Hematopoietic multipotent progenitor cell treated with erythropoietin and hydrocortisone succinate and interleukin-3 and kit ligand, for 17 days (in vitro differentiated cells): ENCODE measurements around the gene ERP44.
"Not testable (repeated sequence)": the region's sequence is repeated elsewhere in the genome, so short reads cannot be mapped to it uniquely, and the experiment has no call there.

Source experiments
- DNase-seq: peaks from one replicate; pipeline ENCODE4 v3.0.0-alpha.2; 2015; ENCODE audit warnings: low spot score

ERP44 gene

DNA sequence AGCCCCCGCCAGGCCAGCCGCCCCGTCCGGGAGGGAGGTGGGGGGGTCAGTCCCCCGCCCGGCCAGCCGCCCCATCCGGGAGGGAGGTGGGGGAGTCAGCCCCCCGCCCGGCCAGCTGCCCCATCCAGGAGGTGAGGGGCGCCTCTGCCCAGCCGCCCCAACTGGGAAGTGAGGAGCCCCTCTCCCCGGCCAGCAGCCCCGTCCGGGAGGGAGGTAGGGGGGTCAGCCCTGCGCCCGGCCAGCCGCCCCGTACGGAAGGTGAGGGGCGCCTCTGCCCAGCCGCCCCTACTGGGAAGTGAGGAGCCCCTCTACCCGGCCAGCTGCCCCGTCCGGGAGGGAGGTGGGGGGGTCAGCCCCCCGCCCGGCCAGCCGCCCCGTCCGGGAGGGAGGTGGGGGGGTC, 30.8 kb downstream of the ERP44 start:
- DNase-seq, result not testable (repeated sequence)

DNA sequence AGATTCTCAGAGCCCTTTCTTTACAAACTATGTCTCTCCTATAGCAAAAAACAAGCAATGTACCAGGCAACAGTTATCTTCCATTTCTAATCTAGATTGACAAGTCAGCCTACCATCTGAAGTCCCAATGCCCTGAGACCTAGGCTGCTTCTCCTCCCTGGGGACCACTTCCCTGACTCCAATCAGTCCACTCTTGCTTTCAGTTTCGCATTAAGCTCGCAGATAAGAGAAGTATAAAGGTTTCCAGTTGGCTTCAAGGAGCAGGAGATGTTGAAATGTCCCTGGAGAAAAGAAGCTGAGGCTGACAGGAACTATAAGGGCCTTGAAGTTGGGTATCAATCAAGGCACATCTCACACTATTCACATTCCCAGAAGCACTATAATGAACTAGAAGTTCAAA, 32.3 kb downstream of the ERP44 start:
- no peak for DNase-seq

DNA sequence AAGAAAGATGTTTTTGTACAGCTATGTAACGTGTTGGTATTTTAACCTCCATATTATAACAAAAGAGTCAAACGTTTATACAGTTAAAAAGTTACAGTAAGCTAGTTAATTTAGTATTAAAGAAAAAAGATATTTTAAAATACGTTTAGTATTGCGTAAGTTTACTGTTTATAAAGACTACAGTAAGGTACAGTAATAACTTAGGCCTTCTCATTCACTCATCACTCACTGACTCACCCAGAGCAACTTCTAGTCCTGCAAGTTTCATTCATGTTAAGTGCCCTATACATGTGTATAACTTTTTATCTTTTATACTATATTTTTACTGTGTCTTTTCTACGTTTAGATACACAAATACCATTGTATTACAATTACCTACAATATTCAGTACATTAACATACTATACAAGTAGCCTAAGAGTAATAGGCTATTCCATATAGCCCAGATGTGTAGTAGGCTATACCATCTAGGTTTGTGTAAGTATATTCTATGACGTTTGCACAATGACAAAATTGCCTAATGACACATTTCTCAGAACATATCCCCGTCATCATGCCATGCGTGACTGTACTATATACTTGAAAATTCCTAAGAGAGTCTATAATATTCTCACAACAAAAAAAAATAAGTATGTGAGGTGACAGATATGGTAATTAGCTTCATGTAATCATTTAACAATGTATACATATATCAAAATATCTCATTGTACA, 33.8 kb downstream of the ERP44 start:
- DNase-seq, result no peak

DNA sequence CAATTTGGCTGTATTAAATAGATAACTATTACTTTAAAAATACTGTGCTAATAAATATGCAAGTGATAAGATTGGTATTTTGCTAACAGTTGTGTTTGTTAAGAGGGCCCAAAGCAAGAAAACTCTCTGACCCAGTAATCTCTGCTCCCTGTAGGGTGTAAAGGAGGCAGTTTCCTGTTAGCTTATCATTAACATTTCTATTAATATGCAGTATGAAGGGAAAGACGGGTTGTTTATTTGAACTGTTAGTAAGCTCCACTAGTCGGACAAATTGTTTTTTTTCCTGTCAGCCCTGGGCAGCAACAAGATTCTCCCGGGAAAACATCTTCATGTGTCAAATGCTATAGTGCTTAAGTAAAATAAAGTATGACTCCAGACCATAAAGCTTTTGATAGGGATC, 35.6 kb downstream of the ERP44 start:
- no peak for DNase-seq

DNA sequence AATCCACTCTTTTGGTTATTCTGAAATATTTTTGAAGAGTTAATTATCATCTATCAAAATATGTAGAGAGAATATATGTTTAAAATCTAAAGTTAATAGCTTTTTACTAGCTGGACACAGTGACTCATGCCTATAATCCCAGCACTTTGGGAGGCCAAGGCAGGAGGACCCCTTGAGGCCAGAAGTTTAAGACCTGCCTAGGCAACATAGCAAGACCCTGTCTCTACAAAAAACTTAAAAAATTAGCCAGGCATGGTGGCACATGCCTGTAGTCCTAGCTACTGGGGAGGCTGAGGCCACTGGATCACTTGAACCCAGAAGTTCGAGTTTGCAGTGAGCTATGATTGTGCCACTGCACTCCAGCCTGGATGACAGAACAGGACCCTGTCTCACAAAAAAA, 36.1 kb downstream of the ERP44 start:
- DNase-seq, result not testable (repeated sequence)

DNA sequence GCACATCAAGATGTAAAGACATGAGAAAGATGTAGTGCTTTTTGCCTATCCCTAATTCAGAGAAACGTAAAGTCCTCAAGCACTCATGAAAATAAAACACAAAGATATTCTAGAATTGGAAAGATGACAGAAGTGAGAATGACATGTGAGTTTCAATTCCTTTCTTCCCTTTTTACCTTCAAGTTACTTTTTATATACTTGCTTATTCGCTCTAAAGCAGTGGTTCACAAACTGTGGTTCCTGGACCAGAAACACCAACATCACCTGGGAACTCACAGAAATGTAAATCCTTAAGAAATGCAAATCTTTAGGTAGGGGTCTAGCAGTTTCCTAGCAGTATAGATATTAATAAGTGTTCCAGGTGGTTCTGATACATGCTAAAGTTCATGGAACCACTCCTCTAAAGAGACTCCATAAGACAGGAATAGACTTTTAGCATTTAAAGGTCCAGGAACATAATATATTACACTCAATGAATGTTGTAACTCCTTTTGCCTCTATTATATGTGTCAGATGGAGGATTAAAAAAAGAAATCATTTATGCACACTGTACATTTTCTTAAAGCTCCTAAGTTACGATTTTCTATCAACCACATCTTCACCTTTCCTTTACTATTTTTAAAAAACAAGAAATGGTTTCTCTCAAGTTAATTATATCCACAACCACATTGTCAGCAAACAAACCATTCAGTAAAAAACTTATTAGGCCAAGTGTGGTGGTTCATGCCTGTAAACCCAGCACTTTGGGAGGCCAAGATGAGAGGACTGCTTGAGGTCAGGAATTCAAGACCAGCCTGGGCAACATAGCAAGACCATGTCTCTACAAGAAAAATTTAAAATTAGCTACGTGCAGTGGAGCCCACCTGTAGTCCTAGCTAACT, 39.9 kb downstream of the ERP44 start:
- no peak for DNase-seq

DNA sequence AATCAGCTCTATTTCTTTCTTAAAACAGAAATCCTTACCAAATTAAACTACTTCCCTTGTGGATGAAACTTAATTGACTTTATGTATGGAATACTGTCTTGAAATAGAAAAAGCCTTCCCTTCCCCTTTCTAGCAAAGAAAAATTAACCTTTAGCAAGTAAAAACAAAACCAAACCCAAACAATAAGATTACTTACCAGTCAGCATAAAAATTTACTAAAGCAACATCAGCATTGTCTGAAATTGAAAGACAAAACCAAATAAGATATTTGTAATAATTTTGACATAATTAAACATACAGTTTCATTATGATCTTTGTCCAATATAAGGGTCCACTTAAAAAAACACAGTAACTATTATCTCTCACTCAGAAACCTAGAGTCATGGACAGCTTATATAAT, 41.2 kb downstream of the ERP44 start:
- no peak for DNase-seq

DNA sequence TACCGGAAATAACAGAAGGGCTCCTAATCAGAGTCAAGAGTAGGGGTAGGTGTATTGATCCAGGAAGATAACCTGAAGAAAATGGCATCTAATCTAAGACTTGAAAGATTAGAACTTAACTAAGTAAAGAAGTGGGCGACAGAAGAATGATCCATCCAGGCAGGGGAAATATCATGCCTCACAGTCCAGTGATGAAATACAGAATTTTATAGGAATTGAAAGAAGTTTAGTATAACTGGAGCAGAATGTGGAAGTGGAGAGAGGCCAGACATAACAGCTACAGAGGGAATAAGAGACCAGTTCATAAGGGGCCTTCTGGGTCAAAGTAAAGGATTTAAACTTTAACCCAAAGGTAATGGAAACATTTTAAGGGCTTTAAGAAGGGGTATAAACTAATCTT, 42.2 kb downstream of the ERP44 start:
- DNase-seq, result no peak

DNA sequence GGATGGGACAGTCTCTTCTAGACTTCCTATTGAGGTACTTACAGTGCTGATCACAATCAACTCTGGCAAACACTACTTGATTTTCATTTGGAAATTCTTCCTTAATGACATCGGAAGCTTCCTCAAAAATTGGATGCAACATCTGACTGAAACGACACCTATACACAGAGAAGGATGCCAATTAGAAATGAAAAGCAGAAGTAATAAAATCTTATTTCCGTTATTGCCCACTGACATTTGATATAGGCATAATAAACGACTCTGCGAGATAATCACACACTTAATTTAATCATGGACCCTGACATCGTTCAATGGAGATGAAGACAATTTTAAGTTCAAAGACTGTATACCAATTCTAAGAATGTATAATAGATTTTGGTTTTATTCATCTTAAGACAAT, 46.4 kb downstream of the ERP44 start:
- no peak for DNase-seq

DNA sequence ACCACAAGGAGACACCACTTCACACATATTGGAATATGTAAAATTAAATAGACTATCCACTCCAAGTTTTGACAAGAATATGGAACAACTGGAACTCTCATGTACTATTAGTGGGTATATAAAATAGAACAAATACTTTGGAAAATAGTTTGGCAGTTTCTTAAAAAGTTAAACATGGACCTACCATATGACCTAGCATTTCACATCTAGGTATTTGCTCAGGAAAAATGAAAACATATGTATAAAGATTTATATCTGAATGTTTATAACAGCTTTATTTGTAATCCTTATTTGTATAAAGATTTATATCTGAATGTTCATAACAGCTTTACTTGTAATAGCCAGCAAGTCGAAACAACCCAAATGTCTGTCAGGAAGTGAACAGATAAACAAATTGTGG, 49.2 kb downstream of the ERP44 start:
- no peak for DNase-seq

DNA sequence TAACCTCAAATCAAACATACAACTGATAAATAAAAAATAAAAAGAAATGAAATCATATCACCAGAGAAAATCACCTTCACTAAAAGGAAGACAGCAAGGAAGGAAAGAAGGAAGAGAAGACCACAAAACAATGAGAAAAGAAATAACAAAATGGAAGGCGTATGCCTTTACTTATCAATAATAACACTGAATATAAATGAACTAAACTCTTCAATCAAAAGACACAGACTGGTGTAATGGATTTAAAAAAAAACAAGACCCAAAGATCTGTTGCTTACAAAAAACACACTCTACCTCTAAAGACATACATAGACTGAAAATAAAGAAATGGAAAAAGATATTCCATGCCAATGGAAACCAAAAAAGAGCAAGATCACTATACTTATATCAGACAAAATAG, 60.3 kb downstream of the ERP44 start:
- no peak for DNase-seq

DNA sequence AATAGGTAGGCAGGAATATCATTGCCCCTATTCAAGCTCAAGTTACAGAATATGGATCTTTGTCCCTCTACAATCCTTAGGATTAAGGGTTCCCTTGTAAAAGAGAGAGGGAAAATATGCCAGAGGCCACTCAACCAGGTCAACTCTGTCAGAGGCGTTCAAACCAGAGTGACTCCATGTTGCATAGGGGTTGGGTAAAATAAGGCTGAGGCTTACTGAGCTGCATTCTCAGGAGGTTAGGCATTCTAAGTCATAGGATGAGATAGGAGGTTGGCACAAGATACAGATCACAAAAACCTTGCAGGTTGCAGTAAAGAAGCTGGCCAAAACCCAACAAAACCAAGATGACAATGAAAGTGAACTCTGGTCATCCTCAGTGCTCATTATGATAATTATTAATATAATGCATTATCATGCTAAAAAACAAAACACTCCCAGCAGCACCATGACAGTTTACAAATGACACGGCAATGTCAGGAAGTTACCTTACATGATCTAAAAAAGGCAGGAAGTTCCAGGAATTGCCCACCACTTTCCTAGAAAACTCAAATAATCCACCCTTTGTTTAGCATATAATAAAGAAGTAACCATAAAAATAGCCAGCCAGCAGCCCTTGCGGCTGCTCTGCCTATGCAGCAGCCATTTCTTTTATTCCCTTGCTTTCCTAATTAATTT, 64.8 kb downstream of the ERP44 start:
- no peak for DNase-seq

DNA sequence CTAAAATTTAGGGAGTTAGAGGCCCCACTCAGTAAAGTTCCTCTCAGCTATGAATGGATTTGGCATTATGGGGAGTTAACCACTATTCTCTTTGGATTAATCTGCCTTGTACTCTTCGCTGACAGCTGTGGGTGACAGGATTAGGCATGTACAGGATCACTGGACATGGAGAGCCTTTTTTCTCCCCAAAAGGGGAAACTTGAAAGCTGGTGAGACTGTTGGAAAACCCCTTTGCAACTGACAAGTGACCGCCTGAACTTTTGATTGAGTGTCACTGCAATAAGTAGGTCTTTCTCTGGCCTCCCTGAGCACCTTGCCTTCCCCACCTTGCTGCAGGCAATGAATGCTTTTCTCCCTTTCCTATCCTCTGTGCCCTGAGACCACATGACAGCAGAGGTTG, 68.3 kb downstream of the ERP44 start:
- no peak for DNase-seq

DNA sequence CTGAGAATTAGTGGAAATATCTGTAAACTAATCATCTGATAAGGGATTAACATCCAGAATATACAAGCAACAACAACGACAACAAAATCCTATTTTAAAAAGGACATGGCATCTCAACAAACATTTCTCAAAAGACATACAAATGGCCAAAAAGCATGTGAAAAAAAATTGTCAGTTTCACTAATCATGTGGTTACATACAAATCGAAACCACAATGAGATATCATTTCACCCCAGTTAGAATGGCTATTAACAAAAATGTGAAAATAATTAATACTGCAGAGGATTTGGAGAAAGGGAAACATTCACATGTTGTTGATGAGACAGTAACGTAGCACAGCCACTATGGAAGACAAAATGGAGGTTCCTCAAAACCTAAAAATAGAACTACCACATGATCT, 69.5 kb downstream of the ERP44 start:
- DNase-seq, result no peak

DNA sequence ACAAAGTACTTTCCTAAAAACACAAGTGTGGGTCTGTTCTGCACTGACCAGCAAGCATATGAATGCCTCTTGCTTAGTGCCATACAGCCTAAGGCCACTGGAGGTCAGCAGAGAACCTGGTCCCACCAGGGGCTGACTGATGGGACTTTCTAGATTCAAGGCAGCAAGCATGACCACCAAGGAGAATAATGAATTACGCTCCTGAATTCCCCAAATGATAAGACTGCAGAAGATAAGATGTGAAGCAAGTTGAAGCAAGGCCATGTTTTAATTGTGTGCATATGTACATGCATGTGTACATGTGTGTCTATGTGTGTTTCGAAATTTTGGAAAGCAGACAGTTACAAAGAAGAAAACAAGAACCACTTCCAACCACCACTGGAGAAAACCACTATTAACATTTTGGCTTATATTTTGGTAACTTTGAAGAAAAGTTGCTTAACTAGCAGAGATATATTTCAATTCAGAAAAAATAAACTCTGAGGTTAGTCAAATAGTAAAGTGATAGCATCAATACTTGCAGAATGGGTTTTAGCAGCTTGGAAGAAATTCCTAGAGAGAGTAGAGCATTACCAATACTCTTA, 70.5 kb downstream of the ERP44 start:
- peak; percentile 82 for DNase-seq

DNA sequence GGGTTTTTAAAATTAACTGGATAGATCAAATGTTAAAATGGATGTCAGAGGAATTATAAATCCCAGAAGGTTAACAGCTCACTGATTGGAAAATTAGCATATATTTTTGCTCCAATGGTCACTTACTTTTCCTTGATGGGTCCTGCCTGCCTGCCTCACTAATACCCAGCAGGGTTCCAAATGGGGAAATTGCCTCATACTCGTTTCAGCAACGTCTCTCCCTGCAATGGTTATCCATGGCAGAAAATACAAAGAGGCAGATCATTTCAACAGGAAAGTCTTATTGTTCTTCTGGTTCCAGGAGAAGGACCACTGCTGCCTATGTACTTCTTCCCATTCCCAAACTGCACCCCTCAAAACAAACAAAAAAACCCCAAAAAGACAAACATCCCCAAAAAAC, 71.3 kb downstream of the ERP44 start:
- DNase-seq, result no peak

DNA sequence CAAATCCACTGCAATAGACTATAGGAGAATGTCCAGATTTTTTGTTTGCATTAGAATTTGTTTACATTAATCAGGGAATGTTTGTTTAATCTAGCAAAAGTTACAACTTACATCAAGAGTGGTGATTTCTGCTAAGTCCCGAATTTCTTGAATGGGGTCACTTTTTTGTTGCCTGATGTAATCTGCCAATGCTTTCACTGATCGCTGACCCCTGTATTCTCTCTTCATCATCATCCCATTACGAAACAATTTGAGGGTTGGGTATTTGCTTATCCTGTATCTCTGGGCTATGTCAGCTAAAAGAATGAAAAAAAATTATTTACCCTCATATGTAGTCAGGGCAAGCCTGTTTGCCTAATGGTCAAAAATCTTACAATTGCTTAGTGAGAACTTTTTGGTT, 76.9 kb downstream of the ERP44 start:
- DNase-seq, result no peak

DNA sequence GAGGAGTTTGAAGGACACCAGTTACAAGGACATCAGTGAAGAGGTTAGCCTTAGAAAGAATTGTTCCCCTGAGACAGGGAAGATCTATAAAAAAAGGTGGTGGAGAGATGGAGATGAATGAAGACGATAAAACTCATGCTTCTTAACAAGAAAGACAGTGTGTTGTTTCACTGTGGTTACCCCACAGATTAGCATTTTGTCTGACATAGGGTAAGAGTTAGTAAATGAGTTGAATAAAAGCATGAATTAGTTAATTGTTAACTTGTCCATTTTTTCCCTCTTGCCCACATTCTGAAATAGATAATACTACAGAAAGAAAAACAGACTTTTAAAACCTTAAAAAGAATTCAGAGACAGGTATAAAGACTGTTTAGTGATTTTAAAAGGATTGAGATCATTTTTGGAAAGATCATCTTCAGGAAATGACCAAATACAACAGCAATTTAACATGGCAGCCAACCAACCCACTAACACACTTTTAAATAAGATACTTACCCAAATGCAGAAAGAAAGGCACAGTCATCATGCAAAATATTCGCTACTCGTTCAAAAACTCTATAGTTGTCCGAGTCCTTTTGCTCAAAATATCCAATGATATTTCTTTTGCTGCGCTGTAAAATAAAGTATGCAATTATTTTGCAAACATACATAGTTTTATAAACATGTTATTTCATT, 78.5 kb downstream of the ERP44 start:
- no peak for DNase-seq

DNA sequence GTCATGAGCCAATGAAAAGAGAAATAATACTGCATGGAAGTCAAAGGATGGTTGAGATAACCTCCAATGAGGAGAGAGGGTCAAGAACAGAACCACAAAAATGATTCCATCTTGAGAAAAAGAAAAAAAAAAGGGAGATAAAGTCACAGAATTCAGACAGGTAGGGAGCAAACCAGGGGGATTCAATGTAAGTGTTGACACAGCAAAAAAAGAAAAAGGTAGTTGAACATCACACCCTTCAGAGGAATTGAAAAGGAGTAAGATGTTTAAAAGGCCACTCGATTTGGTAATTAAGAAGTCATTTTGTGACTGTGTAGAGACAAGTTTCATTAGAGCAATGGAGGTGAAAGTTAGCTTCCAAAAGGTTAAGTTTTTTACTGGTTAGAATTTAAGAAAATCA, 79.3 kb downstream of the ERP44 start:
- no peak for DNase-seq

DNA sequence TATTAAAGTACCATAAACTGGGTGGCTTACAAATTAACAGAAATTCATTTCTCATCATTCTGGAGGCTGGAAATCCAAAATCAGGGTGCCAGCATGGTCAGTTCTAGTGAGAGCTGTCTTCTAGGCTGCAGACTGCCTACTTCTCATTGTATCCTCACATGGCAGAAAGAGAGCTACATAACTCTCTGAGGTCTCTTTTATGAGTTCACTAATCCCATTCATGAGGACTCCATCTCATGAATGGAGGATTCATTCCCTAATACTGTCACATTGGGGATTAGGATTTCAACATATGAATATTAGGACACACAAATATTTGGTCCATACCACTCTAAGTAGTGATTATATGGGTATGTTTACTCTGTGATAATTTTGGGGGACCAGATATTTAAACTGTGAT, 84.0 kb downstream of the ERP44 start:
- DNase-seq, result no peak

DNA sequence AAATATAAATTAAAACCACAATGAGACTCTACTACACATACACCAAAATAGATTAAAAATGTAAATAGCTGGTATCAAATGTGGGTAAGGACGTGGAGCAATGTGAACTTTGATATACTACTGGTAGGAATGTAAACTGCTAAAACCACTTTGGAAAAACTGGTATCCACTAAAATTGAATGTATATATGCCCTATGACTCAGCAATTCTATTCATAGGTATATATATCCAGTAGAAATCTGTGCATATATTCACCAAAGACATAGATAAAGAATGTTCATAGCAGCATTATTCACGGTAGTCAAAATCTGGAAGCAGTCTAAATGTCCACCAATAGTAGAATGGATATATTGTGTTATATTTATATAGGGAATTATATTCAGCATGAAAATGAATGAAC, 85.2 kb downstream of the ERP44 start:
- no peak for DNase-seq

DNA sequence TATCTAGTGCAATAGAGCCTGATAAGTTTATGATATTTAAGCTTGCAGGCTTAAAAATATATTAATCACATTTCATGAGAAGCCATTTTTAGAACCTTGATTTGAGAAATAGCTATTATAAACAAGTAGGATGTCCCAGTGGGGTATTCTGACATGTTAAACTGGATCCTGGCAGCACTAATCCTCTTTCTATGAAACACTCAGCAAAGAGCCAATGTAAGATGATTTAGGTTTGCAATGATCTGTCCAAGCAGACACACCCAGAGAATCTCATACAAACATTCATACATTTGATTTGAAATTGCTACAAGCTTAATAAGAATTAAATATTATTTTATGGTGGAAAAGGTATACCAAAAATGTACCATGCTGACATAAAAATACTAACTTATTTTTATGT, 86.5 kb downstream of the ERP44 start:
- DNase-seq, result no peak
